A204.1 (cell line): Measurements from ENCODE around the gene C10orf88.

Experiments used
- FAIRE-seq: peaks from 2 replicates; lab custom pipeline; 2012; peaks lifted over from hg19 to GRCh38; lab: Jason Lieb, UNC

The C10orf88 gene, protein sequence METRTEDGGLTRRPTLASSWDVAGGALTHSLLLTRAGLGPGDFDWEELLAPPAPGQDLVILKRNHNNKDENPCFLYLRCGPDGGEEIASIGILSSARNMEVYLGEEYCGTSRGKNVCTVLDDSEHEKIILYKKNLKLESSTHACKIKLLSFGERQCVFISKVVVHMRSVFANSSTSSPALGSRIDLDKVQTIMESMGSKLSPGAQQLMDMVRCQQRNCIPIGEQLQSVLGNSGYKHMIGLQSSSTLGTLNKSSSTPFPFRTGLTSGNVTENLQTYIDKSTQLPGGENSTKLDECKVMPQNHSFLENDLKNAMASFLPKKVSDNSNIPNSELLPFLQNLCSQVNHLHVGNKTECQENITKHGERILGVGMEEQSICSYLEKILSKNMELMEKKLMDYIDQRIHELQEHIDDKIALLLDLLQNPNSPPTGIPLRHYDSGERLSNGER

DNA sequence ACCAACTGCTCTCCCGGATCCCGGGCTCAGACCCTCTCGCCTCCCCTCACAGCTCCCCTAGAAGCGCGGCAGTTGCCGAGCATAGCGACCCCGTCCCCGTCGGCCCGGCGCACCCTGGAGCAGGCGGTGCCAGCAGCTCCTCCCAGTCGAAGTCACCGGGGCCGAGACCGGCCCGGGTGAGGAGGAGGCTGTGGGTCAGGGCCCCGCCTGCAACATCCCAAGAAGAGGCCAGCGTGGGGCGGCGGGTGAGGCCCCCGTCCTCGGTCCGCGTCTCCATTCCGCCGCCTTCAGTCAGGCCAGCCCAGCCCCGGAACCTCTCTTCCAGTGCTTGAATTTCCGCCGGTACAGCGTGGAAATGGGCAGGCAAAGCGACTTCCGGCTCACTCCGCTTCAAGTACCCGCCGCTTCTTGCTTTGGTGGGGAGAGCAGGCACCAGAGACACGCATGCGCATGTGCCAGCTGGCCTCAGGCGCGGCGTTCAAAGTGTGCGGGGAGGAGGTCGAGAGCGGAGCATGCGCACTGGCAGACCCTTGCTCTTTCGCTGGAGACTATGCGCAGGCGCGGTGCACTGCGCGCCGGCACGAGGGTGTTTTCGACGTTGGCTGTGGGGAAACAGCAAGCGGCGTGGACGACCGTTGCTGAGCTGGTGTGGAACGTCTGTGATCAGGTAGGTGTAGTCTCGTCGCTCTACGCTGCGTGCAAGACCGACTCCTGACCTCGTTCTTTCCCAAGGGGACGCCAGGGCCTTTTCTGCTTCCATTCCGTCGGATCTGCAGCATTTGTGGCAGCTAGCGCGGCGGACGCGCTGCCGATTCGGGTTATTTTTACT, at the start of gene C10orf88:
Gene C10orf88 (minus strand): TSS at position 326 of the 829 bp plus-strand sequence. CDS start 49 bp downstream, at position 277.
- peak; percentile 80 for FAIRE-seq

DNA sequence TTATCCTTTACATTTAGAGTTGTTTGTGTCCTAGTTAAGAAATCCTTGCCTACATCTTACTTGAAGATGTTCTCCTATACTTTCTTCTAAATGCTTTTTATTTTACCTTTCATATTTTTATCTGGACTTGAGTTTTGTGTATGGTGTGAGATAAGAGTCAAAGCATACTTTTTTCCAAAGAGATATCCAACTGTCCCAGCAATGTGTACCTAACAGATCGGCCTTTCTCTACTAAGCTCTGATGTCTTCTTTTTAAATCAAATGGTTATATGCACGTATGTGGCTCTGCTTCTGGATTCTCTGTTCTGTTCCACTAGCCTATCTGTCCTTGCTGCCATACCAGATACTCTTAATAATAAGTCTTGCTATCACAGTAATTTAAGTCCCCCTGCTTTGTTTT, 47.3 kb upstream of the C10orf88 start:
- FAIRE-seq, result no peak

DNA sequence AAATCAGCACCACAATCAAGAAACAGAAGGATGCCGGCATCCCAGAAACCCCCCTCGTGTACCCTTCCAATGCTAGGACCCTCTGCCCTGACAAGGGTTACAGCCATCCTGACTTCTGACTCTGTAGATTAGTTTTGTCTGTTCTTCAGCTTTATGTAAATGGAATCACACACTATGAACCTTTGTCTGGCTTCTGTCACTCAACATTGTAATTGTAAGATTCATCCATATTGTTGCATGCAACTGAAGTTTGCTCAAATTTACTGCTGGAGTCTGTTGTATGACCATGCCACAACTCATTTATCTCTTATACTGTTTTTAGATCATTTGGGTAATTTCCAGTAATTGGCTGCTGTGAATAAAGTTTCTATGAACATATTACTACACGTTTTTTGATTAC, 46.1 kb upstream of the C10orf88 start:
- no peak for FAIRE-seq

- FAIRE-seq, result no peak
Measured at GRCh38 chr10:122999347-122999746, 45.3 kb upstream of the C10orf88 start.

DNA sequence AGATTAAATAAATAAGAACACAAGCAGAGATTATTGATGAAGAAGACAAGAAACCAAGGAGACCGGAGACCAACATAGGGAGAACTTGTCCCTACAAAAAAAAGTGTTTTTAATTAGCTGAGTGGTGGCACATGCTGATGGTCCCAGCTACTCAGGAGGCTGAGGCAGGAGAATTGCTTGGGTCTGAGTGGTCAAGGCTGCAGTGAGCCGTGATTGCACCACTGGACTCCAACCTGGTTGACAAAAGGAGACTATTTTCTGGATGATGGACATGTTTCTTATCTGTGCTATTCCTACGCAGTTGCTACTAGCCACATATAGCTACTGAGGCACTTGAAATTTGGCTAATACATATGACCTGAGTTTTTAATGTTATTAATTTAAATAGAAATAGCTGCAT, 44.9 kb upstream of the C10orf88 start:
- FAIRE-seq, result no peak

- no peak for FAIRE-seq
Measured at GRCh38 chr10:122998360-122998917, 44.4 kb upstream of the C10orf88 start.

DNA sequence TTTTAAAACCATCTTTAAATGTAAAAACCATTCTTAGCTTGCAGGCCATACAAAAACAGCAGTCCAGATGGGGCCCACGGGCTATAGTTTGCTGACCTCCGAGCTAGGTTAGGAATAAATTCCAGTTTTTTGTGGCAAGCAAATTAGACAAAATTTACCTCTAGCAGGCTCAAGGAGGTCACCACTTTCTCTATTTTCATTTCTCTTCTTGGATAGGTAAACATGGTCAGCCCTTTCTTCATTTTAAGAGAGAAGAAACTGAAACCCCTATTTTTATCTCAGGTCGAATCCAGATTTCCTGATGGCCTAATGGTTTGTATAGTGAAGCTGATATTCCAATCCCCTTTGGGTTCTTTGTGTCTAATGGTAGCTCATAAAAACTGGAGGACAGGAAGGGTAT, 43.8 kb upstream of the C10orf88 start:
- FAIRE-seq, result no peak

DNA sequence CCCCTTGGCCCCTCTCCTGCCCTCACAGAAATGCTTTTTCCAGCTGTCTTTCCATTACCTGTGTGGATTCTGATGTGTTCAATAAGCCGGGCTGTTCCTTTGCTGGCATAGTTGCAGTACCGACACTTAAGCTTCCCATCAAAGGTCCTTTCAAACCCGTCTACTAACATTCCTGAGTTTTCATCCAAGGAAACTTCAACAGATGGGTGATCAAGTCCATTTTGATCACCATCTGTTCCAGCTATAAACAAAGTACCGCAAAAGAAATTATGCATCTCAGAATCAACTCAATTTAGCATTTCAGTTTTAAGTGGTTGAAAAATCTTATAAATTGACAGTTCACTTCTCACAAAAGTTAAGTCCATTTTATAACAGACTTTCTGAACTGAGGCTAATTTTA, 41.9 kb upstream of the C10orf88 start:
- no peak for FAIRE-seq

GRCh38 chr10:122993797-122994336, 39.8 kb upstream of the C10orf88 start:
- no peak for FAIRE-seq

DNA sequence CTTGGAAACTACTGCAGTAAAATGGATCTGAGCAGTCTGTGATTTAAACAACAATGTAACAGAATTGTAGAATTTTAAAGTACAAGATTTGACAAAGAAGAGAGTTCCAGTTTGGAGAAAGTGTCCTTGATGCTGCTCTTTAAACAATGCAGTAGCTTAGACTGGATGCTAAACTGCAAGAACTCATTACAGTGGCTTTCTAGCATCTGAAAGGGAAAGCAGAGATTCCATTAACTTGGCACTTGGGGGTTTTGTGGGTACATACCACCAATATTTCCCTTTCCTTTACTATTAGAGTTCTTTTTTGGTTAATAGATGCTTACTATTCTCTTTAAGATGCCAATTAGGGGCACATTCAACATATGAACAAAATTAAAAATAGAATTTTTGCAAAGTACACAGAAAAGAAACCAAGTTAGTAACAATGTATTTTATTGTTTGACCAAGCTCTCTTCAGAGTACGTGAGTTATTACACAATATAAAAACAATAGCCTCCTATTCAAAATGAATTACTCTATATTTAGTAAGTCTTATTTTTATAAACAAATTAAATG, 38.1 kb upstream of the C10orf88 start:
- peak; percentile 68 for FAIRE-seq

GRCh38 chr10:122990278-122990677, 36.3 kb upstream of the C10orf88 start:
- no peak for FAIRE-seq

GRCh38 chr10:122988501-122988900, 34.5 kb upstream of the C10orf88 start:
- FAIRE-seq, result no peak

- FAIRE-seq, result no peak
Measured at GRCh38 chr10:122986335-122986734, 32.3 kb upstream of the C10orf88 start.

- no peak for FAIRE-seq
Measured at GRCh38 chr10:122984708-122985107, 30.7 kb upstream of the C10orf88 start.

DNA sequence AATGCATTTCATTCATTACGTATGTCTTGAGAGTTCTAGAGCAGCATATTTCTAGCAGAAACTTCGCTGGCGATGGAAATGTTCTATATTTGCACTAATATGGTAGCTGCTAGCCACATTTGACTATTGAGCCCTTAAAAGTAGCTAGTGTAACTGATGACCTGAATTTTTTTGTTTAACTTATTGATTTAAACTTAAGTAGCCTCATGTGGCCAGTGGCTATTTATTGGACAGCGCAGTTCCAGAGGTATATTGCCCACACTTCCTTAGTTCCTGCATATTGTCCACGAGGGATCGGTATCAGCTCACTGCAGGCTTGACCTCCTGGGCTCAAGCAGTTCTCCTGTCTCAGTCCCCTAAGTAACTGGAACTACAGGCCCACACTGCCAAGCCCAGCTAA, 29.9 kb upstream of the C10orf88 start:
- no peak for FAIRE-seq

DNA sequence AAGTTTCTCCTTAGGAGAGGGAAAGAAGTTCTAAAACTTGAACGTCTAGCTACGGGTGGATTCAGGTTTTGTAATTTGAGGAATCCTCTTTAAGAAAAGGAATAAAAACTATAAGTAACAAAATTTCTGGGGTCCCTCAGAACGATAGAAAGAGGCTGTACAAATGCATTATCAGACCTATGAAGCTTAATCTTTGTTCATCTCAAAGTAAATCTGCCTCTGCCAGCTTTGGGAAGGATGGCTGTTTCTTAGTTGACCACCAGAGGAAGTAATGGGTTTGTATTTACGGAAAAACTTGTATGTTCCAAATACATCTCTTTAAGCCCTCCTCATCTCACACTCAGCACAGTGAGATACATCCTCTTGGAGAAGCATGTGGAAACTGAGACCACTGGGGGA, 27.0 kb upstream of the C10orf88 start:
- no peak for FAIRE-seq

GRCh38 chr10:122980209-122981065, 26.4 kb upstream of the C10orf88 start, which contains the start of gene PSTK:
TSS of gene PSTK (plus strand) at chr10:122980401. CDS start at chr10:122980480, 79 bp downstream.
- no peak for FAIRE-seq

GRCh38 chr10:122974543-122975064, 20.6 kb upstream of the C10orf88 start:
- FAIRE-seq, result no peak

- FAIRE-seq, result no peak
Measured at GRCh38 chr10:122974023-122974422, 20.0 kb upstream of the C10orf88 start.

DNA sequence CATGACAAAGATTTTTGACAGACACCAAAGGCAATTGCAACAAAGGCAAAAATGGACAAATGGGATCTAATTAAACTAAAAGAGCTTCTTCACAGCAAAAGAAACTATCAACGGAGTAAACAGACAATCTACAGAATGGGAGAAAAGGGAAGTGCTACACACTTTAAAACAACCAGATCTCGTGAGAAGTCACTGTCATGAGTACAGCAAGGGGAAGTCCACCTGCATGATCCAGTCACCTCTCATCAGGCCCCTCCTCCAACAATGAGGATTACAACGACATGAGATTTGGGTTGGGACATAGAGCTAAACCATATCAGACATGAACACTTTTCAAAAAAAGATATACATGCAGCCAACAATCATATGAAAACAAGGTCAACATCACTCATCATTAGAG, 14.7 kb upstream of the C10orf88 start:
- FAIRE-seq, result no peak

GRCh38 chr10:122966879-122967278, 12.9 kb upstream of the C10orf88 start:
- no peak for FAIRE-seq
